Natural killer cell treated with Interleukin-12 subunit alpha and Interleukin-12 subunit beta and Interleukin-15 and Interleukin-18, amount 100 ng/mL, for 72 hours (primary cell): ENCODE results near the gene FURIN. TPM values are rescaled to one million over a fixed set of nuclear protein-coding genes. Genes with fewer than 3 reads are reported as not detected.
"Not testable (repeated sequence)": the region's sequence is repeated elsewhere in the genome, so short reads cannot be mapped to it uniquely, and the experiment has no call there.

Source experiments
- ATAC-seq, 2 donors: fragments of 150-1000 bp; cut with Tn5 transposase in 1 of 2; sonication (Bioruptor Pico), chemical (Tn5 transposase) in 1 of 2; 2 replicates each; pipeline ENCODE4 v1.10.0; 2021
- DNase-seq: peaks from one replicate; pipeline ENCODE4 v3.0.0; 2022; ENCODE audit warnings: low spot score
- H3K27ac Mint-ChIP-seq, 2 donors: 1 replicate in 1 of 2; 2 replicates in 1 of 2; pipeline ENCODE4 v1.8.0; 2022; ENCODE audit warnings: mixed read lengths in 2 of 2, mild to moderate bottlenecking in 1 of 2, moderate library complexity in 1 of 2
- H3K27me3 Mint-ChIP-seq, 2 donors: 1 replicate in 1 of 2; 2 replicates in 1 of 2; pipeline ENCODE4 v1.8.0; 2022; ENCODE audit warnings: mixed read lengths in 2 of 2
- H3K36me3 Mint-ChIP-seq: one replicate; pipeline ENCODE4 v1.8.0; 2022; ENCODE audit warnings: mixed read lengths
- H3K4me1 Mint-ChIP-seq, 2 donors: 1 replicate in 1 of 2; 2 replicates in 1 of 2; pipeline ENCODE4 v1.8.0; 2022; ENCODE audit warnings: low read depth in 2 of 2, mixed read lengths in 2 of 2, mild to moderate bottlenecking in 1 of 2
- H3K4me3 Mint-ChIP-seq: one replicate; pipeline ENCODE4 v1.8.0; 2022; ENCODE audit warnings: mixed read lengths
- H3K9me3 Mint-ChIP-seq: 2 replicates; pipeline ENCODE4 v1.8.0; 2022; ENCODE audit warnings: mixed read lengths
- total RNA-seq, 2 donors: library from RNA; stranded (reverse); gene quantifications; one replicate each; pipeline ENCODE4 v1.2.3, GENCODE V29; 2022

FURIN gene
- total RNA-seq, 2 donors from 2014 or later: 528 to 679 TPM

DNA sequence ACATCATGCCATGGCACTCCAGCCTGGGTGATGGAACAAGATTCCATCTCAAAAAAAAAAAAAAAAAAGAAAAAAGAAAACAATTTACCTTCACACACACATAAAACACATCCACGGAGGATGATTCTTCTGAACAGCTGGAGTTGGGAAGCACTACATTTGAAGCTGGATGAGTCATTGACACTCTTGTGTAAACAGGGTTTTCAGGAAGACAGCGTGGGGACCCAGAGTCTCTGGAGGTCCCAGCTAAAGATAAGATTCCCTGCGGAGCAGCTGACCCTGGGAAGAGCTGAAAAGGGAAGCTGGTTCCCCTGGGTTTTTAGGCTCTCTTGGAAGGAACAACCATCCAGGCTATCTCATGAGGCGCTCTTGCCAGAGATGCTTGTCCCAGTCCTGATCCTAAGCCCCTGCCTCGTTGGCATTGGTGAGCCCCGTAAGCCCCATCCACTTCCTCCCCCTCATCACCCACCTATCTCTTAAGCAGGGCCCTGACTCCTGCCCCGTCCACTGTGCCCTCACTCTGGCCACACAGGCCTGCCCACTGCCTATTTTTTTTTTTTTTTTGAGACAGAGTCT is 32.0 kb upstream of the FURIN start:
- Mint-ChIP-seq H3K36me3 (no peaks in the 10 kb centered on the region), H3K9me3 (no peaks in the 10 kb centered on the region), H3K4me1 (peaks cover 41 to 59% of the 10 kb centered on the region in 2 donors), H3K4me3 (peak overlapping the region; percentile 83), H3K27ac (peak overlapping the region; percentile 90 to 99), H3K27me3 (no peaks in the 10 kb centered on the region)
- no peak for ATAC-seq
- DNase-seq: no peak

DNA sequence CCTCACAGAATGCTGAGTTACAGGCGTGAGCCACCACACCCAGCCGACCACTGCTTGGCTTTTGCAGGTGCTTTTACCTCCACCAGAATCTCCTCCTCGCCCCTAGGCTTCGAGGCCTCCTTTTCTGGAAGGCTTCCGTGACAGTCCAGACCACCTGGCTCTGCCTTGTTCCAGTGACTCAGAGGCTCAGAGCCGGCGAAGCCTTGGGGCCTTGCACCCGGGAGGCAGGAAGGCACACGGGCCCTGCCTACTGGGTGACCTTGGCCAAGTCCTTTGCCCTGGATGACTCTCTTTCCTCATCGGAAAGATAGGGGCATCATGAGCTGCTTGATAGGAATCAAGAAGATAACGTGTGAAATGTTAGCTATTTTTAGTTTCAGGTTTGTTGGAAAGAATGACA is 31.3 kb upstream of the FURIN start:
- H3K4me1 Mint-ChIP-seq: peaks cover 48 to 64% of the 10 kb centered on the region in 2 donors
- H3K36me3 Mint-ChIP-seq: no peaks in the 10 kb centered on the region

DNA sequence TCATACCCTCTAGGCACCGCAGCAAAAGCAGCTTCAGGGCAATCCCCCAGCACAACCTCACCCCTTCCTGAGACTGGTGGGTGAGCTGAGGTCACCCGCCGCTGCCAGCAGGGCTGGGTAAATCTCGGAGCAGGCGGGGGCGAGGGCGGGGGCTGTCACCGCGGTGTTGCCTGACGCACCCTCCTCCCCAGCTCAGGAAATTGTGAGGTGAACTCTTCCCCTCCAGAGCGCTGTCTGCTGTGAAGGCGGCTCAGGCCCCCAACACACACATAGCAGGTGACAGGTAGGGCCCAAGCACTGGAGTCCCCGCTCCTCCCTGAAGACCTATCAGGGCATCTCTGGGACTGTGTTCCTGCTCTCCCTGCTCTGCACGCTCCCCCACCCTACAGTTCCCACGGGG is 30.2 kb upstream of the FURIN start:
- H3K4me3 Mint-ChIP-seq: peak overlapping the region; percentile 83

More for the DNA sequence above, 31.3 kb upstream of the FURIN start:
- Mint-ChIP-seq H3K9me3 (no peaks in the 10 kb centered on the region), H3K27me3 (no peaks in the 10 kb centered on the region), H3K27ac (peak overlapping the region; percentile 90 to 99), H3K4me3 (peak overlapping the region; percentile 83)
- no peak for ATAC-seq
- no peak for DNase-seq

DNA sequence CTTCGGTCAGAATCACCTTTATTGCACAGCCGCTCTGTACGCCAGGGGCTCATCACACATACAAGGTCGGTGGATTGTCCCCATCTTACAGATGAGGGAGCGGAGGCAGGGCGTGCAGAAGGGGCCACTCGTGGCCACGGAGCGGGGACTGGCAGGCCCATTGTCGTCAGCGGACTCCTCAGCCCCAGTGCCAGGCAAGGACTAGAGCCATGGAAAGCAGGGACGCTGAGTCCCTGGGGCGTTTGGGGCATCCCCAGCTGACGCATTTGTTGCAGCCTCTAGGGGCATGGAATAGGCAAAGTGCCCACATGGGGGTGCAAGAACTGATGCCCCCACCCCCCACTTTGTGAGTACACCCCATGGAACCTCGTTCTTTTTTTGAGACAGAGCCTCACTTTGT is 29.8 kb upstream of the FURIN start:
- H3K27me3 Mint-ChIP-seq: no peaks in the 10 kb centered on the region
- DNase-seq (no peak), ATAC-seq (peak in 1 of 2 donors; percentile 2)
- peak overlapping the region; percentile 83 for H3K4me3 Mint-ChIP-seq
- no peaks in the 10 kb centered on the region for H3K9me3 Mint-ChIP-seq
- H3K4me1 Mint-ChIP-seq: peaks cover 53 to 63% of the 10 kb centered on the region in 2 donors
- peak overlapping the region; percentile 90 to 99 for H3K27ac Mint-ChIP-seq
- no peaks in the 10 kb centered on the region for H3K36me3 Mint-ChIP-seq

More for the DNA sequence above, 30.2 kb upstream of the FURIN start:
- H3K27me3 Mint-ChIP-seq: no peaks in the 10 kb centered on the region
- no peaks in the 10 kb centered on the region for H3K9me3 Mint-ChIP-seq
- H3K36me3 Mint-ChIP-seq: no peaks in the 10 kb centered on the region
- ATAC-seq (peak; percentile 95 to 96), DNase-seq (peak; percentile 96)
- H3K27ac Mint-ChIP-seq: peak overlapping the region; percentile 90 to 99
- H3K4me1 Mint-ChIP-seq: peaks cover 53 to 60% of the 10 kb centered on the region in 2 donors

DNA sequence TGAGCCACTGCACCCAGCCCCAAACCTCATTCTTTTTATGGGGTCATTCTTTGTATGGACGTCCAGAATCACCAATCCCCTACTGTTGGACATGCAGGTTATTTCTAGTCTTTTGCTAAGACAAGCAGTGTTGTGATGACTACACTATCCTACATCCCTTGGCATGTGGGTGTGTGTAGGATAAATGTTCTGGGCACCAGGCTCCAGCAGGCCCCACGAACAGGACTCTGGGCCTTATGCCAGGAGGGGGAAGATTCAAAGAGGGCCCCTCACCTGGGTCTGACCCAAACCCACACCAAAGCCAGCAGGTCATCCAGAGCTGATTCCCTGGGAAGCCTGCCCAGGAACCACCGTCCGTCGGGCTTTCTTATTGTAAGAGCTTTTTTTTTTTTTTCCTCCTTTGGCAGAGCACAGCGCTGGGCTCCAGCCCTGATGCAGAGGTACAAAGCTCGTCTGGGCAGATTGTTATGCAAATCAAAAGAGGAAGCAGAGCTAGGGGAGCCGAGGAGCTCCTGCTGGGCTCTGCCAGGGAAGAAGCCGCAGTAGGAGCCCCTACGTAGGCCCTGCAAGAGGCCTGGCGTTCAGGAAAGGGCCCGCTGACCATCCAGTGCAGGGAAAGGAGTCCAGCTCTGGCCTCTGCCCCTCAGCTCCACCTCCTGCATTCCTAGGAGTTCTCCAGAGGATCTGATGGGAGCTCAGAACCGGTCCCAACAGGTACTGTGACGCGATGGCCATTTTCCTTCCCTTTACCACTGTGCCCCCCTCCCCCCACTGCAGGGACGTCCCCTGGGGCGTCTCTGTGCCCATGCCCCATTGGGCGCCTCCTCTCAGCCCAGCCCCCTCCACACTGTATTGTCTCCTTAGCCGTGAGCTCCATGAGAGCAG is 29.0 kb upstream of the FURIN start:
- Mint-ChIP-seq H3K4me1 (peaks cover 47 to 63% of the 10 kb centered on the region in 2 donors), H3K27me3 (no peaks in the 10 kb centered on the region)
- ATAC-seq: no peak

DNA sequence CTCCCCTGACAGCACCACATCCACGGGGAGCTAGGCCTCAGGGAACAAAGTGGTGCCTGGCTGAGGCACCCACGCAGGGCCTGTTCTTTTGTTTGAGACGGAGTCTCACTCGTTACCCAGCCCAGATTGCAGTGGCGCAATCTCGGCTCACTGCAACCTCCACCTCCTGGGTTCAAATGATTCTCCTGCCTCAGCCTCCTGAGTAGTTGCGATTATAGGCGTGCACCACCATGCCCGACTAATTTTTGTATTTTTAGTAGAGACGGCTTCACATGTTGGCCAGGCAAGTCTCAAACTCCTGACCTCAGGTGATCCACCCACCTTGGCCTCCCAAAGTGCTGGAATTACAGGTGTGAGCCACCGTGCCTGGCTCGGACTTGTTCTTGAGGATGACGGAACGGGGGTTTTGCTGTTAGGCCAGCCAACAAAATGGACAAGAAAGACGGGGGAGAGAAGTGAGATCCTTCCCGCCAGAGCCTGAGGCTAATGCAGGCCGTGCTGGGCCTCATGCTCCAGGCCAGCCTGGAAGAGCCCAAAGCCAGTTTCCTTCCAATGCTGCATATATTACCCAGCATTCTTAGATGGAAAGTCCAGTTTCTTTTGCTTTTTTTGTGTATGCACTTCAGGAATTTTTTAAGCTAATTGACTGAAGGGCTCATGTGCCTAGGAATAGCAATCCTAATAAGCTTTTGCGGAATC is 28.1 kb upstream of the FURIN start:
- Mint-ChIP-seq H3K4me1 (peaks cover 53 to 60% of the 10 kb centered on the region in 2 donors), H3K36me3 (no peaks in the 10 kb centered on the region), H3K9me3 (no peaks in the 10 kb centered on the region), H3K4me3 (peak overlapping the region; percentile 44), H3K27ac (peak overlapping the region; percentile 90 to 99), H3K27me3 (no peaks in the 10 kb centered on the region)
- ATAC-seq: no peak
- DNase-seq: no peak

More for the DNA sequence above, 29.0 kb upstream of the FURIN start:
- DNase-seq: no peak
- no peaks in the 10 kb centered on the region for H3K9me3 Mint-ChIP-seq
- H3K4me3 Mint-ChIP-seq: peak overlapping the region; percentile 51
- no peaks in the 10 kb centered on the region for H3K36me3 Mint-ChIP-seq
- peak overlapping the region; percentile 90 to 99 for H3K27ac Mint-ChIP-seq

DNA sequence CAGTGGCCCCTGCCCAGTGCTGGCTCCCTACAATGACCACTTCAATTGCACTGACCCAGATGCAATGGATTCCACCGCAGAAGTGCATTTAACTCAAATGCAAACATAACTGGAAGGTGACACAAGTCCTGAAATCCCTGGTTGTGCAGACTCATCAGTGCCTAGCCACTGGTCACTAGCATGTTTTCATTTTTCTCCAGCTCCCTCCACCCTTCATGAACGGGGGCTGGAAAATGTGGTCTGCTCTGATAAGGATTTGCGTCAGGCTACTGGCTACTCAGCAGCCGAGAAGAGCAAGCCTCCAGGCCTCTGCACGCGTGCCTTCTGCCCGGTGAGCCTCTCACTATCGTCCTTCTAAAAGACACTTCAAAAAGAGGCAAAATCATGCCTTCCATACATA is 27.4 kb upstream of the FURIN start:
- Mint-ChIP-seq H3K4me1 (peaks cover 56 to 62% of the 10 kb centered on the region in 2 donors), H3K4me3 (no peak overlapping the region), H3K27me3 (no peaks in the 10 kb centered on the region), H3K9me3 (no peaks in the 10 kb centered on the region), H3K36me3 (no peaks in the 10 kb centered on the region), H3K27ac (no peak overlapping the region)
- ATAC-seq (no peak), DNase-seq (no peak)

DNA sequence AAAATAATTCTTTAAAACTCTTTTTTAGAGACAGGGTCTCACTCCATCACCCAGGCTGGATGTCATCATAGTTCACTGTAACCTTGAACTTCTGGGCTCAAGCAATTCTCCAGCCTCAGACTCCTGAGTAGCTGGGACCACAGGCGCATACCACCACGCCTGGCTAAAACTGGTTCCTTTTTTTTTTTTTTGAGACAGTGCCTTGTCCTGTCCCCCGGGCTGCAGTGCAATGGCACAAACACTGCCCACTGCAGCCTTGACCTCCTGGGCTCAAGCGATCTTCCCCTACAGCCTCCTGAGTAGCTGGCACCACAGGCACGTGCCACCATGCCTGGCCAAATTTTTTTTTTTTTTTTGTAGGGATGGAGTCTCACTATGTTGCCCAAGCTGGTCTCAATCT is 23.7 kb upstream of the FURIN start:
- Mint-ChIP-seq H3K4me1 (peaks cover 34 to 39% of the 10 kb centered on the region in 2 donors), H3K4me3 (peak overlapping the region; percentile 63), H3K27me3 (no peaks in the 10 kb centered on the region), H3K36me3 (no peaks in the 10 kb centered on the region), H3K27ac (peak overlapping the region; percentile 91 to 96), H3K9me3 (no peaks in the 10 kb centered on the region)
- ATAC-seq: peak in 1 of 2 donors; percentile 1
- DNase-seq: no peak

DNA sequence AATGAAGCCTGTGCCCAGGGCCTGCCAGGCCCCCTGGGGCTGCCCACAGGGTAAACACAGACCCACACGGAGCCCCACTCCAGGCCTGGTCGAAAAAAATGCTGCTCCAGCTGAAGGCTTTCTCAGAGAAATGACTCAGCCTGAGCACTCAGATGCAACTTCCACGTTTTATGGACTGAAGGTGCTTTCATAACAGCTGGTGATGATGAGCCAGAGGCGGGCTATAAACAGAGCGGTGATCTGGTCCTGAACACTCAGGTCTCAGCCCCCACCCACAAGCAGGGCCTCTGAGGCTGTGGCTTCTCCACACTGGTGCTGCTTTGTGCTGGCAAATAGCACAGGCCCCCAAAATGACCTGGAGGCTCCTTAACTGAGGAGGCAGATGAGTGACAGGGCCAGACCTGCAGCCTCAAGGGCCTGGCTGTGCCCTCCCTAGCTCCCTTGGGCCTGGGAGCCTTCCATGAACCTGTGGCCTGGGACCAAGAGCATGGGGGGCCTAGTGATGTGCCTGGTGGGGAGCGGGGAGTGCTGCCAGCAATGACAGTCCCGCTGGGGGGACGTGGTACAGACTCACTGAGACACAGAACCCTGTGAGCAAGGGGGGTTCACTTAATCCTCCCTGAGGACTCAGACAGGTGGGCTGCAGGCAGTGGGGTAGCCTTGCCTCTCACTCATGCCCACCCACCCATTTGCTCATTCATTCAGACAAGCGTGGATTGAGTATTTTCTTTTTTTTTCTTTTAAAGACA is 23.0 kb upstream of the FURIN start:
- no peaks in the 10 kb centered on the region for H3K9me3 Mint-ChIP-seq
- H3K36me3 Mint-ChIP-seq: no peaks in the 10 kb centered on the region
- peak; percentile 91 to 96 for ATAC-seq
- DNase-seq: peak; percentile 80
- peaks cover 27 to 34% of the 10 kb centered on the region in 2 donors for H3K4me1 Mint-ChIP-seq
- no peaks in the 10 kb centered on the region for H3K27me3 Mint-ChIP-seq
- peak overlapping the region; percentile 91 to 96 for H3K27ac Mint-ChIP-seq
- H3K4me3 Mint-ChIP-seq: peak overlapping the region; percentile 63

DNA sequence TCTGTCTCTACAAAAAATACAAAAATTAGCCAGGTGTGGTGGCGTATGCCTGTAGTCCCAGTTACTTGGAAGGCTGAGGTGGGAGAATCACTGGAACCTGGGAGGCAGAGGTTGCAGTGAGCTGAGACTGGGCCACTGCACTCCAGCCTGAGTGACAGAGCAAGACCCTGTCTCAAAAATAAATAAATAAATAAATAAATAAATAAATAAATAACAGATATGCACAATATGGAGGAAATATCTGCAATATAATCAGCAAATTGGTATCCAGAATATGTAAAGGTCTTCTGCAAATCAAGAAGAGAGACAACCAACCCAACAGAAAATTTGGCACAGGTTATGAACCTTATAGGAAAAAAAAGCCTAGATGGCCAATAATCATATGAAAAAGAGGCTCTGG is 19.0 kb upstream of the FURIN start:
- peak overlapping the region; percentile 34 for H3K4me3 Mint-ChIP-seq
- peak overlapping the region; percentile 70 to 98 for H3K27ac Mint-ChIP-seq
- ATAC-seq, H3K27me3 Mint-ChIP-seq, H3K36me3 Mint-ChIP-seq, DNase-seq, H3K9me3 Mint-ChIP-seq: not testable (repeated sequence)
- H3K4me1 Mint-ChIP-seq: peaks cover 47 to 50% of the 10 kb centered on the region in 2 donors

DNA sequence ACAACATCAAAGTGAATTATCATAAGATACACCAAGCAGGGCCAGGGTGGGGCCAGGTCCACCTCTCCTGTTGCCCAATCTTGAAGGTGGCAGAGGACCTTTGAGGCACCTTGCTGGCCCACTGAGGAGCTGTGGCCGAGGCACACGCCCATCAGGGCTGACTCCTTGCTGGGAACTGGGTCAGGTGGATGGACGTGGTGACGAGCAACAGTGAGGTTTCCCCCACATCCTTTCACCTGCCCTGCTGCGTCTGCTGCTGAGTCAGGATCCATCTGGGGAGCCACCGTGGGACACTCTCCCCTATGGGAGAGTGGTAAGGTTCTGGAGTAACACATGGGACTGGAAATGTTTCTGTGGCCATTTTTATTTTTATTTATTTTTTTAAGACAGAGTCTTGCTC is 17.3 kb upstream of the FURIN start:
- Mint-ChIP-seq H3K4me3 (peak overlapping the region; percentile 90), H3K36me3 (peaks cover 10% of the 10 kb centered on the region), H3K4me1 (peaks cover 51 to 53% of the 10 kb centered on the region in 2 donors), H3K27ac (peak overlapping the region; percentile 92 to 98), H3K27me3 (no peaks in the 10 kb centered on the region), H3K9me3 (peaks cover 3% of the 10 kb centered on the region)
- DNase-seq: peak; percentile 79
- ATAC-seq: peak; percentile 26 to 59

DNA sequence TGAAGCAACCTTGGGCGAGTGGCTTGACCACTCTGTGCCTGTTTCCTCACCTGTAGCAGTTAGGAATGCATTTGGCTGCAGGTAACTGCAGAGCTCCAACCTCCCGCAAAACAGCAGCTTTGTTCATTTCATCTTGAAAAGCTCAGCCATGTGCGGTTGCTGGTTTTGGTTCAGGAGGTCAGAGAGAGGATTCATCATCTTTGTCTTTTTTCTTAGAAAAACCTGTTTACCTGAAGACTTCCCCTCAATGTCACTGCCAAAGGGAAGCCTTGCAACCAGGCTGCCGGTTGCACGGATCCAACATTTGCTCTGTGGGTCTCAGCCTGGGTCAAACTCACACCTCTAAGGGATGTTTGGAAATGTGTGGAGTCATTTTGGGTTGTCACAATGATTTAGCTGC is 16.4 kb upstream of the FURIN start:
- Mint-ChIP-seq H3K27me3 (no peaks in the 10 kb centered on the region), H3K36me3 (peaks cover 10% of the 10 kb centered on the region), H3K27ac (peak overlapping the region; percentile 92 to 98), H3K9me3 (peaks cover 3% of the 10 kb centered on the region), H3K4me3 (peak overlapping the region; percentile 90), H3K4me1 (peaks cover 54 to 57% of the 10 kb centered on the region in 2 donors)
- DNase-seq (no peak), ATAC-seq (peak; percentile 1 to 2)

DNA sequence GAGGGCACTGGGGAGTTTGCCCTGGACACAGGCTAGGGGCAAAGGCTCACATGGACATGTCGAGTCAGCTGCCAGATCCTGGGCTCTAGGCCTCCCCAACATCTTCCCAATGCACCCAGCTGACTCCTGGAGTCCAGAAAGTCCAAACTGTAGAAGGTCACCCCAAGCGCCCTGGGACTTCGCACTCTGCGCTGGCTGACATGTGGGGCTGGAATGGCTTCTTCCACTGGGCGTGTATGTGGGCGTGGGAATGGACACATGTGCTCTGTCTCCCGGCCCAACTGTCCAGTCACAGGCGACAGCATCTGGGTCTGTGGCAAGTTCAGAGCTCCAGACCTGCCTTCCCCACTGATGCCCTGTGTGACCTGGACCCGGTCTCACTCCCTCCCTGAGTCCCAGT is 13.2 kb upstream of the FURIN start:
- Mint-ChIP-seq H3K4me3 (peak overlapping the region; percentile 39), H3K9me3 (peaks cover 7% of the 10 kb centered on the region), H3K27me3 (no peaks in the 10 kb centered on the region), H3K36me3 (peaks cover 10% of the 10 kb centered on the region), H3K4me1 (peaks cover 71 to 77% of the 10 kb centered on the region in 2 donors), H3K27ac (peak overlapping the region; percentile 92 to 98)
- DNase-seq: no peak
- ATAC-seq: no peak
